GM19025 (cell line): Measurements from ENCODE around the gene SERPINA4.

Experiments used
- ATAC-seq: cut with Tn5 transposase; IDR thresholded peaks from one replicate; pipeline ENCODE4 v1.9.1; 2021; ENCODE audit warnings: mild to moderate bottlenecking, low read depth, moderate library complexity; ENCODE audit not compliant: unreplicated experiment

SERPINA4 gene, protein sequence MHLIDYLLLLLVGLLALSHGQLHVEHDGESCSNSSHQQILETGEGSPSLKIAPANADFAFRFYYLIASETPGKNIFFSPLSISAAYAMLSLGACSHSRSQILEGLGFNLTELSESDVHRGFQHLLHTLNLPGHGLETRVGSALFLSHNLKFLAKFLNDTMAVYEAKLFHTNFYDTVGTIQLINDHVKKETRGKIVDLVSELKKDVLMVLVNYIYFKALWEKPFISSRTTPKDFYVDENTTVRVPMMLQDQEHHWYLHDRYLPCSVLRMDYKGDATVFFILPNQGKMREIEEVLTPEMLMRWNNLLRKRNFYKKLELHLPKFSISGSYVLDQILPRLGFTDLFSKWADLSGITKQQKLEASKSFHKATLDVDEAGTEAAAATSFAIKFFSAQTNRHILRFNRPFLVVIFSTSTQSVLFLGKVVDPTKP

DNA sequence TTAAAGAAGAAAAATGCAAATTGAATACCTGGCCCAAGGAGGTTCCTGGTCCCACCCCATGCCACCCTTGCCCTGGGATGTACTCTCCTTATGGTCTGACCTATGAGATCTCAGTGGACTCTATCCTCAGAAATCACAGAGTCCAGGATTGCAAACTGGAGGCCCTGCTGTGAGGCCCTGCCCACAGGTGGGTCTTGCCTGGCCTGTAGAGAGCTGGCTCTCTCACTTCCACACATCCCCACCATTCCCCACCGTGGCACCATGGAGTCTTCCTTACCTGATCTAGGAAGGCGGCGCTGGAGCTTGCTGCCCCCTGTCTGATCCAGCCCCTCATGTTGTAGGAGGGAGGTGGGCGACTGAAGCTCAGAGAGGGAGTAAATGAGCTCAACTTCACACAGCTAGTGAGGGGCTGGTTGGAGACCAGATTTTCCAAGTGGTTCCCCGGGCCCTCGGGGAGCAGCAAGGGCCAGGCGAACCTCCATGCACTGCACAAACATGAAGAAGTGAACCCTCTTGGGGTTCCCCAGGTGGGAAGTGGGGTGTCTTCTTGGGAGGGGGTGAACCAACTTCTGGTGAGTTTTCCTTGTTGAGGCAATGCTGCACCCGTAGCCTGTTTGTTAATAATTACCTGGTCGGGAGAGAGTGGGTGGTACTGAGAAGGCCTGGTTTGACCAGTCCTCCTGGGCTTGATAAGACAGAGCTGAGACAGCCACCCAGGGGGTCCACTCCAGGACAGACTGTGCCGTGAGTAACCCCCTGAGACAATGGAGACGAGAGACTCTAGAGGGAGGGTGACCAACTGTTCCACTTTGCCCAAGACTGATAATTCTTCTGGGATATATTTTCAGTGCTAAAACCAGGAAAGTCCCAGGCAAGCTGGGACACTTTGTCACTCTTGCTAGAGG is at the start of gene SERPINA4:
TSS of gene SERPINA4 (plus strand) at position 692 of the 905 bp plus-strand sequence. CDS start 2,041 bp downstream, outside the sequence.
- ATAC-seq: no peak

DNA sequence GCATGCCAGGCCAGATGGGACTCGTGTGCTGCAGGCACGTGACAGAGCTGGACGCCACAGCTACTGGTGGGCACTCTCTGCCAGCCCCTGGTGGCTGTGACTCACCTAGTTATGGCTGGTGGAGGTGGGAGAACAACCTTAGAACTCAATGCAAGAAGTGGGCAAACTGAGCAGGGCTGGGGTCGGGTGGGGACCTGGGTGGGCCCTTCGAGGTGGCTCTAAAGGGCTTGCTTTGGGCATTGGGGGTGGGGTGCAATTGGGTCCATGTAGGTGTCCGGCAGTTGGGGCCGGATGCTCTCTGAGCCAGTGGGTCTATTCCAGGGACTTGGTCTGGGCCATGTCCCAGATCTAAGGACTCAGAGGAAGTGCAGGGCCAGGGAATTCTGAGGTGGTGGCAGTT is 46.9 kb upstream of the SERPINA4 start:
- no peak for ATAC-seq

DNA sequence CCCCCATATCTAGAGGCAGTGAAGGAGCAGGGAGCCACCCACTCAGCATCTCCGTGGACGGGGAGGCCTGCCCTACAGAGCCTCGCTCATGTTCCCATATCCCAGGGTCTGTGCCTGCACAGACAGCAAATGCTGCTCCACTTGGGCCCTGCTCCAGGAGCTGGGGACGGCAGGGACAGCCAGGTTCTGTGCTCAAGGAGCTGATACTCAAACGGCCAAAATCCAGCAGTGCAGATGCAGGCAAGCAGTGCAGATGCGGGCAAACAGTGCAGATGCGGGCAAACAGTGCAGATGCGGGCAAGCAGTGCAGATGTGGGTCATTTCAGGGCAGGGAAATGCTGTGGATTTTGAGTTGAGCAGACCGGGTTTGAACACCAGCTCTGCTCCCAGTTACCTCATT is 45.8 kb upstream of the SERPINA4 start:
- no peak for ATAC-seq

DNA sequence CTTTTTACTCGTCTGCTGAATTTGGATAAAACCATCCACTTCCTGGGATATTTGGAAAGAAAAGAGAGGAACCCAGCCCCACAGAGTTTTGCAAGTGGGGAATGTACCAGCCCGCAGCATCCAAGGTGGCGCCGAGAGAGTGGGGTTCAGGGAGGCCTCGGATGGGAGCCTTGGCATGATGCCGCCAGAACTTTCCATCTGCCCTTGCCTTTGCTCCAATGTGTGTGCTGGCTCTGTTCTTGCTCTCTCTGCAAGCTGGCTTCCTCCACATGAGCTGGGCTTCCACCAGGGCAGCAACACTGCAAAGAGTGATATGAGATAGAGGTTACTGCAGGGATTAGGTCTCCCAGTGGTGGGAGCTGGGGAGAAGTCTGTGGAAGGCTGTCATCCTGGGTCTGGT is 45.4 kb upstream of the SERPINA4 start:
- ATAC-seq: no peak

DNA sequence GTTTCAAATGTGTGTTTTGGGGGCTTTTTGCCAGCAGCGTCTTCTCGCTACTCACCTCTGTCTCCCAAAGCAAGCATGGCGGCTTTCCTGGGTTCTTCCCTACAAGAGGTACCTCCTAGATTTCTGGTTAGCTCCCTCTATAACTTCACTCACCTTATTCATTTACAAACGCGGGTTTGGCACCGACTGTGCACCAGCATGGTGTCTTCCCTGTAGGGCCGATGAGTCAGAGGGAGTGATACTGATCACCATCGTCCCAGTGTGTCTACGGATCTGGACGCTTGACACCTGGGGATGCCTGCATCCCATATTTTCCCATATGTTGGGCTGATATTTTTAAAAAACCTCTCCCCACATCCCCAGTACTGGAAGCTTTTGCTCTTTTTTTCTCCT is 44.0 kb upstream of the SERPINA4 start:
- no peak for ATAC-seq

DNA sequence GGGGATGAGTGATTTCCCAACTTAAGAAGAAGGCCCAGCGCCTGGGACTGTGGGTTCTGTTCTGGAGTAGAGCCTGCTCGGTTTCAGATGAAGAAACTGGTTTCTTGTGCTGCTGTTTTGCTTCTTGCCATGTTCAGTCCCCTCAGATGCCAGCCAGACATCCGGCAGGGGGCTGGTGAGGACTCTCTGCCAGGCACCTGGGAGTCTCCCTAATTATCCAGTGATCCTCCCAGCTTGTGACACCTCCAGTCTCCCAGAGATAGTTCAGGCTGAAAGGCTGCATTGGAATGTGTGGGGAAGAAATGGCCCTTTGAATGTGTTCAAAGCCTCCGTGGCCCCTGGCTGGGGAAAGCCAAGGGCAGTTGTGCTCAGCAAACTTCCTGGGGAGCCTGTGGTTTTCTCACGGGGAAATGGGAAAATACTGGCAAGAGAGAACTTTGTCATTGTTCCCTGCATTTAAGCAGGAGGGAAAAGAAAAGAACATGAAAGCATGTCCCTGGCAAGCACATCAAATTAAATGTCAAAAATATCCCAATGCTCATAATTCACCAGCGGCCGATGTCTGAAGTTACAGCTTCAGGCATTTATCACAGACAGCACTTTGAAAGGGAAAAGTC is 43.5 kb upstream of the SERPINA4 start:
- no peak for ATAC-seq

DNA sequence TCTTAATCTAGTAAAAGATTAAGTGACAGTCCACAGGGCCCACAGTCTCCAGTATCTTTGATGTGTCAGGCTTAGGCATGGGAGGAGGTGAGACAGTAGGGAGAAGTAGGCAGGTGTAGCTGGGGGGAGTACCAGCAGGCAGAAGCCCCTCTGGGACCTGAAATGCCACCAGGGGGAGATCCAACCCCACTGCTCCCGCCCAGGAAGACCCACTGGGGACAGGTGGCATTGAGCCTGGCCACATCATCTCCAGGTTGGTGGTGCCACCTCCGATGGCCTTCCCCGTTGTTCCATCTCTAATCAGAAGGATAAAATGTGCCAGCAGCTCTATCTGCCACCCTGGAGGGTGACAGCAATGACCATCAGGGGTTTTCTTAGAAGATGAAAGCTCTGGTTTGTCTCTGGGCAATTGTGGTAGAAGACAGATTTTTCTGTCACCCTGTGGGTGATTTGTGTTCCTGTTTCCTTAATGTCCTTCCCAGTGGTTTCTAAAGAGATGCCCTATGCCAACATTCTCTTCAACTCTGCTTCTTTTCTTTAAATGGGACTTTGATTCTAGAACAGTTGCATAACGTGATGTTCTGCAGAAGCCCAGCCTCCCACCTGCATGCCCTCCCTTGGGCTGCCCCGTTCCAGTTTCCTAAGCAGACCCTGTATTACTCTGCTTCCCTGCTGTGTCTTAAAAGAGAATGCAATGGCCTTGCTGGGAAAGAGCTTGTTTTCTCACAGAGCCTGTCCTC is 39.7 kb upstream of the SERPINA4 start:
- no peak for ATAC-seq

DNA sequence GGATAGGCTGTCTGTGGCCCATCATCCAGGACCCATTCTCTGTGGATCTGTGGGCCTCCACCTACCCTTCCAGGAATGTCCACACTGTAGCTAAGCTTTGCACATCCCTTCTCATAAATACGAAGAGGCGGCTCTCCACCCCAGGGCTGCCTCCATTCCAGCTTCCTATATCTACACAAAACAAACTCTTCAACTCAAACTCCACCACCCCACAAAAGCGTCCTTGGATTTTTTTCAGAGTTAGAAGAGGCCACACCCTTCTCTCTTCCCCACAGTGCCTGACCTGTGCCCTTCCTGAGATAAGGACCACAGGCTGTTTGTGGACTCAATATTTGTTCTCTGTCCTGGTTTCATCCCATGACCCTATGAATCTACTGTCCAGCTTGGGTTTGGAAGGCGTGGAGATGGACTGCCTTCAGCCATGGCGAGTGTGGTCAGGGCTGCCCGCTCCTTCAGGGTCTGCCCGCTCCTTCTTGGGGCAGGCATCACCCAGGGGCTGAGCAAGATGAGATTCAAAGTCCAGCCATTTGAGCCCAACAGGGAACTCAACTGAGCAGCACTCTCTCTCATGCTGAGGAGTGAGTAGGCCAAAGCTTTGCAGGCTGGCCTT is 39.0 kb upstream of the SERPINA4 start:
- no peak for ATAC-seq

DNA sequence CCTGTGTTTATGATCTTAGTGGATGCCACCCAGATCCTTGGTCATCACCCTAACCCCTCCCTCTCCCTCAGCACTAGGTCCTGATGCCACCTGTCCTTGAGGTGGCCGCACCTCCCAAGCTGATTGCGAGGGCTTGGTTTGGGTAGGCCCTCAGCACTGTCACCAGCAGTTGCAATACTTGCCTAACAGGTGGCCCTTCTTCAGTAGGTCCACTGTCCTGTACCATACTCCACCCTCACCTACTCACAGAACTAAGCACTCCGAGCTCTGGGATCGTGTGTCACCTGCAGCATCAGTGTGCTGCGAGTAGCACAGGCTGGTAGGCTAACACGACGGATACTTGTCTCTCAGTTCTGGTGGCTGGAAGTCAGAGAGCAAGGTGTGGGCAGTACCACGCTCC is 38.0 kb upstream of the SERPINA4 start:
- ATAC-seq: no peak

DNA sequence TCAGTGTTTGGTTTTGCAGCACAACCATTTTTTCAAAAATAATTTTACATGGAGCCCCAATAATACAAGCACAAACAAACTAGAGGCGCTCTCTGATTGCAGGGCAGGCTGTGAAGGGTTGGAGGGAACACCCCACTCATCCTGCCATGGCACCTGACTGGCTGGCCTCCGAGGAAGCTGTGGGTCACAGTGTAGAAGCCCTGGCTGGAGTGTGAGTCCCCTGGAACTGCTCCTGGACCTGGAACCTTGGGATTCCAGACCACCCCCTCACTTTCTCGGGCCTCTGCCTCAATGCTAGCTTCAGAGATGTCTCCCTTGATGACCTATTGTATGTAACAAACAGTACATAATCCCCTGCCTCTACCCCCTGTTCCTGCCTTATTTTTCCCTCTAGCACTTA is 37.1 kb upstream of the SERPINA4 start:
- ATAC-seq: no peak

DNA sequence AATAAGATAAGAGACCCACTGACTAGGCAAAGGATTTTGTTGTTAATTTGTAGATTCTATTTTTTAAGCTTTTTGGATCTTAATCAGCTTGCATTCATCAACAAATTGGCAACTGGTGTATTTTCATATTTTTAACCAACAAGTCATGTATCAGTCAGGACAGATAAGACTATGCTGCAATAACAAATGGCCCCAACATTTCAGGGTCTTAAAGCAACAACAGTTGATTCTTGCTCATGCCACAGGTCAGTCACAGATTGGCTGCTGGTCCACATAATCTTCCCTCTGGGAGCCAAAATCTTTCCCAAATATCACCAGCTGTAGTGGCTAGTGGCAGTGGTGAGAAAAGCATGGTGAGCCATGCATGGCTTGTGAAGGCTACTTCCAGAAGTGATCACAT is 30.1 kb upstream of the SERPINA4 start:
- ATAC-seq: no peak

DNA sequence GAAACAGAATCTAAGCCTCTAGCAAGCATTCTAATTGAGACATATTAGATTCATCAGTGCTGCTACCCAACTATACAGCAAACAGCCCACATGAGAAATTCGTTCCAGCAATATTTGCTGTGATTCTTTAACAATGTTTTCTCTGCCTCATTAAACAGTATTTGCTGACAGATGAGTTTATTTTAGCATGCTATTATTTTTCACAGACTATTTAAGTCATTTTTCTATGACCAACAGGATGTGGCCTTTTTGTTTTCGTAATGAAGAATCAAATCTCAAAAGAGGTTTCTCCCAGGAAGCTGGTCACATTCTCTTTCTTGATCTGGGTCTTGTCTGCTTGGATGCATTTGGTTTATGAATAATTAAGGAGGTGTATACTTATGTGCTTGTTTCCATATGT is 28.8 kb upstream of the SERPINA4 start:
- ATAC-seq: no peak

DNA sequence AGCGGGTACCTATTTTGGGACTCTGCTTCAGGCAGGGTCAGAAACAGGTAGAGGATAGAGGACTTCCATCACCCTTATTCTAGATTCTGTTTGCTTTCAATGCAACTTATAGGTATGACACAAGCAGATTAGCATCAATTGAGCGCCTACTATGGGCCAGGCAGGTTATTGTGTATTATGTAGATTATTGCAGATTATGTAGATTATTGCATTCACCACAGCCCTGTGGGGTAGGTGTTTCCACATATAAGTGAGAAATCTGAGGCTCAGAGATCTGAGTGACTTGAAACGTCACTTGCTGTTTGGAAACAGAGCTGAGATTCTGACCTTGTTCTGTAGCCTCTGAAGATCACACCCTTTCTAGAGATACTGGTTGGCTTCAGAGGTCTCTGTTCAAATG is 25.7 kb upstream of the SERPINA4 start:
- no peak for ATAC-seq

DNA sequence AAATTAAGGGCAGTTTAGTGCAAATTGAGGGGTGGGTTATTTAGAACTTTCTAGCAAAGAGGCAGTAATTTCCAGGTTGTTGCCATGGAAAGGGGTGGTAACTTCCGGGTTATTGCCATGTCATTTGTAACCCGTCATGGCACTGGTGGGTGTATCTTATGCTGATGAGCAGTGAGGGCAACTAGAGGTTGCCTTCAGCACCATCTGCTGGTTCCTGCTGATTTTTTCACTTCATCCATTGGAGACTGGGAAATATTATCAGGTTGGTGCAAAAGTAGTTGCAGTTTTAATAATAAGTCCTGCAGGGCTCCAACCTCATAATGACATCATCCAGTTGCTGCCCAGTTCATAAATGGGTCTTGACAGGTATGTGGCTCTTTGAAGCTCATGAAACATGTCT is 24.4 kb upstream of the SERPINA4 start:
- ATAC-seq: no peak

DNA sequence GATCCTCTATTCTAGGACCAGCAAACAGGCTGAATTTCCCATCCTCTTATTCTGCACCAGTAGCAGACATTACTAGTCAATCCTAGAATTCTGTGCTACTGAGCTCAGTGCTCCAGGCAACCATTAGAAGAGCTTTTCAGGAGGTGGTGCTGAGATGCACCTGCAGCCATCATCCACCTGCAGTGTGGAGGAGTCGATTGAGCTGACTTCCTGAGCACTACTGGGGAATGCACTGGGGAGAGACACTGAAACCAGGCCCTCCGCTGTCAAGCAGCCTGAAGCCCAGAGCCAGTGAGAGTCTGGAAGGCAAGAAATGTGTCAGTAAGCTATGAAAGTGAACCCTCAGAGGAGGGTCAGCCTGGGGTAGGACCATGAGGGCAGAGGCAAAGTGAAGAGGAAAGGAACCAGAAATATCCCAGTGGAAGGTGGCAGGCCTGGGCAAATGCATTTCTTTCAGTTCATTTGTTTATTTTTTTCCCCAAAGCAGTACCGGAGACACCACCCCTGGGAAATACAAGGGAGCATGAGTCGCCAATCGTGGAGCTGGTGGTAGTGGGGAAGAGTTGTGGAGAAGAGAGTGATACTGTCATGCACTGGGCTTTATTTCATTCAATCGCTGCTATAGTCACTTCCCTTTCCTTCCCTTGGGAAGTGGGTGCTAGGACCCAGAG is 23.0 kb upstream of the SERPINA4 start:
- no peak for ATAC-seq

DNA sequence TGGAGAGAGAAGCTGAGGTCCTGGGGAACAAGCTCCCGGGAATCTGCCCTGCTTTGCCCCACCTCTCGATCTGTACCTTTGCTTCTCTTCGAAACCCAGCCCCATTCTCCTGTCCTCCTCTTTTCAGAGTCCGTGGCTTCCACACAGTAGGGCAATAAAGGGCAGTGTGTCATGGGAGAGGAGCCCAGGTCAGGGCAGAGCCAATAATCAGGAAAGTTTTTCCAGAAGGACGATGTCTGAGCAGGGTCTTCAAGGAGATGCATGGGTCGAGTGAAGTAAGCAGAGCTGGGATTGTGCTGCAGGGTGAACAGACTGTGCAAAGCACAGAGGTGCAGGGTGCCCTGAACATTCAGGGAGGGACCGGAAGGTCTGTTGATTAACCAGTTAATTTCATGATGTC is 22.1 kb upstream of the SERPINA4 start:
- ATAC-seq: no peak

DNA sequence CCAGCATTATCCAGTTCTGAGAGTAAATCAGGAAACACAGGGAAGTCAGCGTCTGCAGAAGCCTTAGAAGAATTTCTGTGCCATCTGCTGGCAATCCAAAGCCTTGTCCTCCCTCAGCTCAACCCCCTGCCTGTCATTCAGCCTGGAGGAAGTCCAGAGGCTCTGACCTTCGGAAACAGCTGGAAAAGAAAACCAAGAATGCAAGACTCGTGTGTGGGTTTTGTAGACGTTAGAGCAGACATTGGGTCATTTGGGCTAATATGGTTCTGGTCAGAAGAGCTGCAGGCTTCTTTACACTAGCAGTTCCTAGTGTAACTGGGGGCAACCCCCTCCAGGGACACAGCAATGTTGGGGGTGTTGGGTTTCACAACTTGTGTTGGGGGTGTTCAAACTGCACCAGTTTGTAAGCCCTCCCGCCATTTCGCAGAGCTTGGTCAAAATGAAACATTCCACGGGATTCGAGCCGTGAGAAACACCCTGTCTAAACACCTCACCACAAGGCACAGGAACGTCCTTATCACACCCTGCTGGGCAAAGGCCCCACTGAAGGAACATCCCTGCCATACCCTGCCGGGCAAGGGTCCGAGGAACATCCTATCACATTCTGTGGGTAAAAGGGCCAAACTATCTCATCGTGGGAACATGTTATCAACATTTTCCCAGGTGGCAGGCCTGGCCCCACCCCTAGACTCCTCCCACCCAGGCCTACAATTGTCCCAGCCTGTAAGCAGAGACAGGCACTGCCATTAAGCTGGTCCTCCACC is 21.0 kb upstream of the SERPINA4 start:
- ATAC-seq: no peak

DNA sequence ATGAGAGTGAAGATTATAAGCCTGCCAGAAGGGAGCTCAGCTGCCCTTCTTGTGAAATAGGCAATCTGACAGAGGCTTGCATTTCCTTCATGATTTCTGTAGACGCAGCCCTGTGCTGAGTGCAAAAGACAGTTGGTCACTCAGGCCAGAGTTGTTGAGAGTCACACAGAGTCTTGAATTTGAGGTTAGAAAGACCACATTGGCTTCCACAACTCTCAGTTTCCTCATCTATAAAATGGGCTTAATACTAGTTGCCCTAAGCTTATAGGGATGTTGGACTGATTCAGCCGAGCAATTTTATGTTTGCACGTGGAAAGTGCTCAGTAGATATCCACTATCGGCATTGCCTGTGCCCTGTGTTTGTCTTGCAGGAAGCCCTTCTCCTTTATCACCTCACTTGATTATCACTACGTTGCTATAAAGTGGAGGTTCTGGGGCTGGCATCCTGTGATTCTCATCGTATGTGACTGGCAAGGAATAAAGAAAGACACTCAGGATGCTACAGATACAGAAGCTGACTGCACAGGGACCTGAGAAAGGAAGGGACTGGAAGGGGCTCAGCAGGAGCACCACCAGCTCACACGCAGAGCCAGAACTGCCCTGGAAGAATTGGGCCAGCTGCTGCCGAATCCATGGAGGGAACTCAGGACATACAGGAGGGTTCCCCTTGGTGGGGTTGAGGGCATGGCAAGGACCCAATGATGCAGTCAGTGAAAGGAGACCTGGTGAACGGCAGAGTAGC is 19.8 kb upstream of the SERPINA4 start:
- ATAC-seq: no peak
